K562 (cell line): ENCODE data around the gene CALB2.

Experiments
- HNRNPK ChIP-seq: fragments of 200-400 bp; formaldehyde crosslinking; IDR thresholded peaks from one replicate; pipeline ENCODE4 v1.6.1; 2018; ENCODE audit warnings: mild to moderate bottlenecking, low read depth, low read length; ENCODE audit not compliant: poor library complexity, severe bottlenecking
- MCM5 ChIP-seq: fragments of 450-650 bp; IDR thresholded peaks from 2 replicates; pipeline ENCODE4 v1.6.1; 2016; ENCODE audit warnings: low read depth
- ZNF232 ChIP-seq: sonication (generic); formaldehyde crosslinking; IDR thresholded peaks from 2 replicates; pipeline ENCODE4 v1.8.0; 2022; ENCODE audit warnings: mild to moderate bottlenecking, missing genetic modification reagents
- TF ChIP-seq, protein P1 (sequence below): sonication (generic); formaldehyde crosslinking; IDR thresholded peaks from 2 replicates; pipeline ENCODE4 v1.8.0; 2022; ENCODE audit warnings: mild to moderate bottlenecking, low read depth, missing genetic modification reagents

DNA sequence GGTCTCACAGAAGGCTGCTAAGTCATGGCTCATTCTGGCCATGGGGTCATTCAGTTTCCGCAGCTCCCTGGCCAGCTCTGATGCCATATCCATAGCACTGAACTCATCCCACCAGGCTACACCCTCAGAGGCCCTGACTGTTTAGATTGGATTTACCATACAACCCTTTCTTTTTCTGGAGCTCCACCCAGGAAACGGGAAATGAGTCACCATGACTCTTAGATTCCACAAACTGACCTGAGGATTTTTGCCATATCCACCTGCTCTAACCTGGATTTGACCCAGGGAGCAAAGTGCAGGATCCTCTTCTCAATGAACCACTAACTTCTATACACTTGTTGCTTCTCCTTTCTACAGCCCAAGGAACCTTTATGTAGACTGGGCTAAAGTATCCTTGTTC is 20.3 kb upstream of the CALB2 start:
- TF ChIP-seq MCM5 (no peak), ZNF232 (no peak), HNRNPK (no peak)
- TF ChIP-seq, protein P1, sequence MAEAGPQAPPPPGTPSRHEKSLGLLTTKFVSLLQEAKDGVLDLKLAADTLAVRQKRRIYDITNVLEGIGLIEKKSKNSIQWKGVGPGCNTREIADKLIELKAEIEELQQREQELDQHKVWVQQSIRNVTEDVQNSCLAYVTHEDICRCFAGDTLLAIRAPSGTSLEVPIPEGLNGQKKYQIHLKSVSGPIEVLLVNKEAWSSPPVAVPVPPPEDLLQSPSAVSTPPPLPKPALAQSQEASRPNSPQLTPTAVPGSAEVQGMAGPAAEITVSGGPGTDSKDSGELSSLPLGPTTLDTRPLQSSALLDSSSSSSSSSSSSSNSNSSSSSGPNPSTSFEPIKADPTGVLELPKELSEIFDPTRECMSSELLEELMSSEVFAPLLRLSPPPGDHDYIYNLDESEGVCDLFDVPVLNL: no peak
